Transverse colon (tissue), 4 donors: ENCODE measurements around the gene SLC18B1. TPM values are rescaled to one million over a fixed set of nuclear protein-coding genes. Genes with fewer than 3 reads are reported as not detected.

Experiments used
- DNase-seq: peaks from one replicate; pipeline ENCODE4 v3.0.0-alpha.2; 2019
- H3K27ac ChIP-seq, 4 donors: fragments of 200-600 bp; sonication (generic); 2 replicates each; pipeline ENCODE4 v1.5.1; 2016 to 2018; ENCODE audit warnings: inconsistent platforms in 4 of 4
- H3K27me3 ChIP-seq: fragments of 200-600 bp; sonication (generic); 2 replicates; pipeline ENCODE4 v1.5.1; 2017; ENCODE audit warnings: inconsistent platforms
- H3K36me3 ChIP-seq, 4 donors: fragments of 200-600 bp; sonication (generic); 2 replicates each; pipeline ENCODE4 v1.5.1; 2017 to 2019; ENCODE audit warnings: inconsistent platforms in 4 of 4
- H3K4me1 ChIP-seq, 4 donors: fragments of 200-600 bp; sonication (generic); 2 replicates each; pipeline ENCODE4 v1.5.1; 2017 to 2020; ENCODE audit warnings: inconsistent platforms in 4 of 4
- H3K4me3 ChIP-seq, 4 donors: fragments of 200-600 bp; sonication (generic); 1 replicate in 1 of 4; 2 replicates in 3 of 4; pipeline versions ENCODE4 v1.5.1 to v1.6.1; 2017 to 2019; ENCODE audit warnings: inconsistent platforms in 4 of 4
- H3K9me3 ChIP-seq, 2 donors: fragments of 200-600 bp; sonication (generic); 2 replicates each; pipeline ENCODE4 v1.5.1; 2017 to 2019; ENCODE audit warnings: inconsistent platforms in 2 of 2
- EP300 ChIP-seq: sonication (generic); formaldehyde crosslinking; IDR thresholded peaks from one replicate; pipeline ENCODE4 v1.6.1; 2017; ENCODE audit warnings: antibody characterized with exemption, low read depth
- POLR2A ChIP-seq: fragments of 450-650 bp; IDR thresholded peaks from one replicate; pipeline ENCODE4 v1.6.1; 2016; ENCODE audit warnings: antibody characterized with exemption, mild to moderate bottlenecking, moderate library complexity
- POLR2AphosphoS5 ChIP-seq, 3 donors: sonication (generic); formaldehyde crosslinking; IDR thresholded peaks; one replicate each; pipeline ENCODE4 v1.6.1; 2016; ENCODE audit warnings: antibody characterized with exemption in 3 of 3
- WGBS, 2 donors: methylation state at CpG; one replicate each; pipeline ENCODE4 v1.1.5; 2018; ENCODE audit warnings: low coverage in 1 of 2; 5-methylcytosine and 5-hydroxymethylcytosine counted together
- in situ Hi-C, 4 donors: fragments of 200-750 bp; cut with MboI; loops; one replicate each; pipeline versions ENCODE4 v1.15.0 to v1.15.1; 2017; ENCODE audit warnings: low sequenced_read_pairs in 3 of 4, low pct_ligation_motif_present in 1 of 4, low pct_unique_long_range_greater_than_20kb in 1 of 4
- intact Hi-C: fragments of 100-400 bp; cut with DNase I; formaldehyde crosslinking; loops from one replicate; pipeline ENCODE4 v1.15.1; 2023; ENCODE audit warnings: low total_unique reads
- total RNA-seq, 4 donors: library from RNA; depleted of rRNA; stranded (reverse); fragments of >200 nt; gene quantifications; one replicate each; pipeline ENCODE4 v1.1.0, GENCODE V29; 2016
- TF ChIP-seq, protein P1 (sequence below), 5 experiments: fragments of 200-600 bp in 3 of 5; fragments of 450-650 bp in 2 of 5; sonication (generic) in 3 of 5; IDR thresholded peaks; 1 replicate in 2 of 5; 2 replicates in 3 of 5; pipeline ENCODE4 v1.5.1; 2016 to 2017; ENCODE audit warnings: antibody characterized with exemption in 5 of 5, inconsistent platforms in 3 of 5, mild to moderate bottlenecking in 2 of 5, moderate library complexity in 1 of 5

The SLC18B1 gene
- total RNA-seq, 4 donors from 2014 or later = 1.6 to 16.0 (median 10.3) TPM

- Histone ChIP-seq H3K9me3 (no peaks in the 10 kb centered on the region), H3K27ac (peak overlapping the region; percentile 78 to 95 (median 93)), H3K36me3 (peaks cover 0 to 27% (median 5%) of the 10 kb centered on the region in 4 donors), H3K27me3 (no peaks in the 10 kb centered on the region), H3K4me3 (peak overlapping the region; percentile 76 to 85 (median 80)), H3K4me1 (peaks cover 14 to 36% (median 19%) of the 10 kb centered on the region in 4 donors)
- in situ Hi-C loops = loop anchor here in 1 of 4 donors (25.0 kb wide), 1 partner anchor 1178 kb away; the partner anchor contains the start of genes ENPP3 and MED23
- 0% methylated on average over 7 to 27 of the region's 27 CpGs for WGBS, 2 donors
- TF ChIP-seq, protein P1, sequence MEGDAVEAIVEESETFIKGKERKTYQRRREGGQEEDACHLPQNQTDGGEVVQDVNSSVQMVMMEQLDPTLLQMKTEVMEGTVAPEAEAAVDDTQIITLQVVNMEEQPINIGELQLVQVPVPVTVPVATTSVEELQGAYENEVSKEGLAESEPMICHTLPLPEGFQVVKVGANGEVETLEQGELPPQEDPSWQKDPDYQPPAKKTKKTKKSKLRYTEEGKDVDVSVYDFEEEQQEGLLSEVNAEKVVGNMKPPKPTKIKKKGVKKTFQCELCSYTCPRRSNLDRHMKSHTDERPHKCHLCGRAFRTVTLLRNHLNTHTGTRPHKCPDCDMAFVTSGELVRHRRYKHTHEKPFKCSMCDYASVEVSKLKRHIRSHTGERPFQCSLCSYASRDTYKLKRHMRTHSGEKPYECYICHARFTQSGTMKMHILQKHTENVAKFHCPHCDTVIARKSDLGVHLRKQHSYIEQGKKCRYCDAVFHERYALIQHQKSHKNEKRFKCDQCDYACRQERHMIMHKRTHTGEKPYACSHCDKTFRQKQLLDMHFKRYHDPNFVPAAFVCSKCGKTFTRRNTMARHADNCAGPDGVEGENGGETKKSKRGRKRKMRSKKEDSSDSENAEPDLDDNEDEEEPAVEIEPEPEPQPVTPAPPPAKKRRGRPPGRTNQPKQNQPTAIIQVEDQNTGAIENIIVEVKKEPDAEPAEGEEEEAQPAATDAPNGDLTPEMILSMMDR (IDR thresholded peaks at IDR 0.05) = no peak
- no peak for TF ChIP-seq POLR2AphosphoS5 (IDR thresholded peaks at IDR 0.05)
- no peak for TF ChIP-seq POLR2A
- TF ChIP-seq EP300 = no peak
- intact Hi-C loops = no loop called here
- DNase-seq = peak; percentile 11
Observed at GRCh38 chr6:132814716-132815570, 16.5 kb upstream of the SLC18B1 start.

DNA sequence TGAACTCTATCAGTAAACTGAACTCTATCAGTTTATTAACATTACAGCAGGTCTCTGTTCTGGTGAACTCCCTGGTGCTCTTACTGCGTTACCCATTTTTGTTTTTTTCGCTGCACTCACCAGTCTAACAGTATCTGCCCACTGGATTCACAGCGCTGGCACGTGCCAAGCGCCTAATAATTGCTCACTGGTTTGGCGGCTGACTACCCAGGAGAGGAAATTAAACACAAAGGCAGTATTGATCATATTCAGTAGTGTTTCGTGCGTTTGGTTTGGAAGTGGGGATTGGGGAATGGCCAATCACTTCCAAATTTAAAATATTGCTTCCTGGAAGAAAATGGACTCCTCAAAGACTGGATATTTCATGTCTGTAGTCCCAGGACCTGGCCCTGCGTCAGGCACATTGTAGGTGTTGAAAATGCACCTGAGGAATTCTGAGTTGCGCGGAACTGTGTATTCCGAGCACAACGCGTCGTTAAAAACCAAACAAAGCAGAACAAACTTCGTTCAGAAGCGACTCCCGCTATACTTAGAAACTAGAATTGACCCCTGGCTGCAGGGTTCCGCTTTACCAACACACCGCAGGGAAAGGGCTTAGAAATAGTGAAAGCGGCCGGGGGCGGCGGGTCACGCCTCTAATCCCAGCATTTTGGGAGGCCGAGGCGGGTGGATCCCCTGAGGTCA, 14.9 kb upstream of the SLC18B1 start:
- peak; percentile 49 for DNase-seq
- Histone ChIP-seq H3K4me3 (peak overlapping the region; percentile 62 to 90 (median 80)), H3K27me3 (no peaks in the 10 kb centered on the region), H3K36me3 (peaks cover 0 to 23% (median 5%) of the 10 kb centered on the region in 4 donors), H3K27ac (peak overlapping the region; percentile 88 to 95 (median 93)), H3K9me3 (no peaks in the 10 kb centered on the region), H3K4me1 (peaks cover 14 to 36% (median 19%) of the 10 kb centered on the region in 4 donors)
- in situ Hi-C loops = loop anchor here in 1 of 4 donors (25.0 kb wide), 1 partner anchor 1176 kb away; the partner anchor contains the start of genes ENPP3 and MED23
- peak in 2 of 3 donors; percentile 29 to 59 for TF ChIP-seq POLR2AphosphoS5 (IDR thresholded peaks at IDR 0.05)
- no peak for TF ChIP-seq EP300
- TF ChIP-seq POLR2A = peak; percentile 44
- TF ChIP-seq, protein P1 (IDR thresholded peaks at IDR 0.05) = peak in 1 of 5 experiments; percentile 12
- 0 to 1% methylated on average over 19 to 27 of the region's 27 CpGs for WGBS, 2 donors
- intact Hi-C loops = no loop called here

GRCh38 chr6:132812756-132813172, 14.3 kb upstream of the SLC18B1 start:
- no peak for DNase-seq
- Histone ChIP-seq H3K9me3 (no peaks in the 10 kb centered on the region), H3K36me3 (peaks cover 0 to 17% (median 3%) of the 10 kb centered on the region in 4 donors), H3K4me1 (peaks cover 14 to 31% (median 19%) of the 10 kb centered on the region in 4 donors), H3K4me3 (peak overlapping the region; percentile 62 to 90 (median 80)), H3K27me3 (no peaks in the 10 kb centered on the region), H3K27ac (peak overlapping the region; percentile 88 to 95 (median 93))
- in situ Hi-C loops (loop anchor here in 1 of 4 donors (25.0 kb wide), 1 partner anchor 1175 kb away; the partner anchor contains the start of genes ENPP3 and MED23), intact Hi-C loops (no loop called here)
- no peak for TF ChIP-seq POLR2AphosphoS5 (IDR thresholded peaks at IDR 0.05)
- TF ChIP-seq POLR2A = no peak
- no peak for TF ChIP-seq EP300
- TF ChIP-seq, protein P1 (IDR thresholded peaks at IDR 0.05) = no peak
- 0 to 4% methylated on average over 5 of the region's 5 CpGs for WGBS, 2 donors
